ENCODE results near the gene C4B.
"Not testable (repeated sequence)": the region's sequence is repeated elsewhere in the genome, so short reads cannot be mapped to it uniquely, and the experiment has no call there.

The C4B gene

DNA sequence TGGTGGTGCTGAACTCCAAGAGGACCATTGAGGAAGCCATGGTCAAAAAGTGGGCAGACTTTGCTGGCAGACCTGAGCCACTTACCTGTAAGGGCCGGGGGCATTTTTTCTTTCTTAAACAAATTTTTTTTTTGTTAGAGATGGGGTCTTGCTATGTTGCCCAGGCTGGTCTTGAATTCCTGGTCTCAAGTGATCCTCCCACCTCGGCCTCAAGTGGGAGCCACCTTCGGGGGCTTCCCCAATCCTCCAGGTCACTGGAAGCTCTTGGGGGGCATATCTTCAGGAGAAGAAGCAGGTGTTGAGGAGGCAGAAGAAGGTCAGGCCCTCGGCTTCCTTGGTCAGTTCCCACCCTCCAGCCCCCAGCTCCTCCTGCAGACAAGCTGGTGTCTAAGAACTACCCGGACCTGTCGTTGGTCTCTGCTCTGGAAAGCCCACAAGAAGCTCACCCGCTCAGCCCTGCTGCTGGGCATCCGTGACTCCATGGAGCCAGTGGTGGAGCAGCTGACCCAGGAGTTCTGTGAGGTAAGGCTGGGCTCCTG, 8.5 kb upstream of the C4B start:
- DNase-seq (ENCODE audit: low read depth); H3K4me3 ChIP-seq (replicated peaks; ENCODE audit: low read depth, low read length): not testable (repeated sequence)

DNA sequence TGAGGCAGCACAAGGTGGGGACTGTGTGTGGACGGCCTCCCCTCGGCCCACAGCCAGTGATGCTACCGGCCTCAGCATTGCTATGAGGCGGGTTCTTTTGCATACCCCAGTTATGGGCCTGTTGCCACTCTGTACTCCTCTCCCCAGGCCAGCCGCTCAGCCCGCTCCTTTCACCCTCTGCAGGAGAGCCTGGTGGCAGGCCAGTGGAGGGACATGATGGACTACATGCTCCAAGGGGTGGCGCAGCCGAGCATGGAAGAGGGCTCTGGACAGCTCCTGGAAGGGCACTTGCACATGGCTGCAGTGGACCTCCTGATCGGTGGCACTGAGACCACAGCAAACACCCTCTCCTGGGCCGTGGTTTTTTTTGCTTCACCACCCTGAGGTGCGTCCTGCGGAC, 7.5 kb upstream of the C4B start:
- H3K4me3 ChIP-seq (replicated peaks; ENCODE audit: low read depth, low read length); DNase-seq (ENCODE audit: low read depth): not testable (repeated sequence)

DNA sequence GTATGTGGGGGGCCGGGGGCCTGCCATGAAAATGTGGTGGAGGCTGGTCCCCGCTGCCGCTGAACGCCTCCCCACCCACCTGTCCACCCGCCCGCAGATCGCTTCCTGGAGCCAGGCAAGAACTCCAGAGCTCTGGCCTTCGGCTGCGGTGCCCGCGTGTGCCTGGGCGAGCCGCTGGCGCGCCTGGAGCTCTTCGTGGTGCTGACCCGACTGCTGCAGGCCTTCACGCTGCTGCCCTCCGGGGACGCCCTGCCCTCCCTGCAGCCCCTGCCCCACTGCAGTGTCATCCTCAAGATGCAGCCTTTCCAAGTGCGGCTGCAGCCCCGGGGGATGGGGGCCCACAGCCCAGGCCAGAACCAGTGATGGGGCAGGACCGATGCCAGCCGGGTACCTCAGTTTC, 6.6 kb upstream of the C4B start:
- DNase-seq (ENCODE audit: low read depth); H3K4me3 ChIP-seq (replicated peaks; ENCODE audit: low read depth, low read length): not testable (repeated sequence)

DNA sequence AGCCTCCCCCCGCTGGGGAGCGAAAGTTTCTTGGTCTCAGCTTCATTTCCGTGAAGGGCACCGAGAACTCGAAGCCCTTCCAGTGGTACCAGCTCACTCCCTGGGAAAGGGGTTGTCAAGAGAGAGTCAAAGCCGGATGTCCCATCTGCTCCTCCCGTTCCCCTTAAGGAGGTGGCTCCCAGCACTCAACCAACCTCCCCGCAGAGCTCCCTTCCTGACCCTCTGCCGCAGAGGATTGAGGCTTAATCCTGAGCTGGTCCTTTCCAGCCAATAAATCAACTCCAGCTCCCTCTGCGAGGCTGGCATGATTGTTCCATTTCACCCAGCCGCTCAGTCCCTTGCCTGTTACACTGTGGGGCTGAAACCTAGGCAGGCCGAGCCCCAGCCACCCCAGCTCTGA, 6.0 kb upstream of the C4B start:
- H3K4me3 ChIP-seq (replicated peaks; ENCODE audit: low read depth, low read length); DNase-seq (ENCODE audit: low read depth): not testable (repeated sequence)

DNA sequence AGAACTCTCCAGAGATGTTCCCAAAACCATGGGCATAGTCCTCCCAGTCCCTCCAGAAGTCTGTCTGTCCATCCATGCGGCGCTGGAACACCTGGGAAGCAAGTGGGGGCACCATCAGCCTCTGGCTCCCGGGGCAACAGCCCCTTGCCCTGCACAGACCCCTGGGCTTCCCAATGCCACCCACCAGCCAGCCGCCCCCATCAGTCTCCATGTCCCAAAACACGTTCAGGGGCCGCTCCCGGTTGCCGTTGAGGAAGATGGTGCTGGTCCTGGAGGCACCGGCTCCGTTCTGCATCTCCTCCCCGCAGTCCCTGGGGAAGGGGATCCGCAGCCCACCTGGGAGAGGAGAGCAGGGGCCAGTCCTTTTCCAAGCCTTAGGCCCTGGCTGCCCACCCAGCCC, 5.1 kb upstream of the C4B start:
- DNase-seq (ENCODE audit: low read depth) = not testable (repeated sequence)

DNA sequence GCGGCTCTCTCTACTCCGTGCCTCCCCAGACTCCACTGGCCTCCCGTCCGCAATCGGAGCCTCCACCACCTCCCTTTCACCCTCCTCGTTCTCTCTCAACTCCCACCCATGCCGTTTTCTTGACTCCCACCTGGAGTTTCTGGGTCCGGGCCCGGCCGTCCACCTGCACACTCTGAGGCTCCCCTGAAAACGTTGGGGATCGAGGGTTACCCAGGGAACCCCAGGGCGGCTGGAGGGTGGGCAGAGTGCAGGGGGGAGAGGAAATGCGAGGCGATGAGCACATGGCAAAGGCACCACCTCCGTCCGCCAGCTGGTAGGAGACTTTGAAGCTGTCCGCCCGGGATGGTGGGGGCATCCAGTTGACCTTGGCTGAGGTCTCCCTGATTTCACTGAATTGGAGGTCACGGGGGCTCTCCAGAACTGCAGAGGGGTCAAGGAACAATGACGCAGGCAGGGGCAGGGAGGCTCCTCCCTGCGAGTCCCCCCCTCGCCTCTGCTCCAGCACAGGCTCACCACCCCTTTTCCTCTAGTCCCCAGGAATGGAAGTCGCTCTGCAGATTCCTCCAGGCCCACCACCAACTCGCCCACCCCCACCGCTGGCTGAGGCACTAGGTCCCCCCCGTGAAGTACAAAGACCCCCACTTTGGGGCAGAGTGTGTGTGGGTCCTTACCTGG, 3.6 kb upstream of the C4B start:
- DNase-seq (ENCODE audit: low read depth) = not testable (repeated sequence)

More for the DNA sequence above, 5.1 kb upstream of the C4B start:
- not testable (repeated sequence) for H3K4me3 ChIP-seq (replicated peaks; ENCODE audit: low read depth, low read length)

DNA sequence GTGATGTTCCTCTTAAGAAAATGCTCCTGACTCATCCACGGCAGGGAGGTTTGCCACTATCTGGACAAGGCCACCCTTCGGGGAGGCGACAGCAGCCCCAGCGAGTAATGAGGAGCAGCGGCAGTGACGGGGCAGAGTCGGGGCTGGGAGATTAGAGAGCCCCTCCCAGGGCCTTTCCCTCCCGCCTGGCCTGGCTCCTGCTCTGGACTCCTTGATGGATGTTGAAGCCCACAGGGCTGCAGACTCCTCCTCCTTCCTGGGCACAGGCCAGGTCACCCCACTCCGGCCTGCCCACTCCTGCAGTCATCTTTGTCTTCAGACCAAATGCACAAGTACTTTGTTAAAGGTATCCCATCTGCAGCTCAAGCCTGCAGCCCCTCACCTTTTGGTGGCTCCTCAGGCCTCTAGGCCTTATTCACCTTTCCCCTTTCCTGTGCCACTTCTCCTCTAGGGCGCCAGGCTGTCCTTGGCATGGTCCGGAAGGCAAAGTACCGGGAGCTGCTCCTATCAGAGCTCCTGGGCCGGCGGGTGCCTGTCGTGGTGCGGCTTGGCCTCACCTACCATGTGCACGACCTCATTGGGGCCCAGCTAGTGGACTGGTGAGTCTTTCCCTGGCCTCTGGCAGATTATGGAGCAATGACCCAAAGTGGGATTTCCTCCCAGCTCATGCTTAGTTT, 1.5 kb upstream of the C4B start:
- not testable (repeated sequence) for DNase-seq (ENCODE audit: low read depth)

More for the DNA sequence above, 3.6 kb upstream of the C4B start:
- H3K4me3 ChIP-seq (replicated peaks; ENCODE audit: low read depth, low read length) = not testable (repeated sequence)

DNA sequence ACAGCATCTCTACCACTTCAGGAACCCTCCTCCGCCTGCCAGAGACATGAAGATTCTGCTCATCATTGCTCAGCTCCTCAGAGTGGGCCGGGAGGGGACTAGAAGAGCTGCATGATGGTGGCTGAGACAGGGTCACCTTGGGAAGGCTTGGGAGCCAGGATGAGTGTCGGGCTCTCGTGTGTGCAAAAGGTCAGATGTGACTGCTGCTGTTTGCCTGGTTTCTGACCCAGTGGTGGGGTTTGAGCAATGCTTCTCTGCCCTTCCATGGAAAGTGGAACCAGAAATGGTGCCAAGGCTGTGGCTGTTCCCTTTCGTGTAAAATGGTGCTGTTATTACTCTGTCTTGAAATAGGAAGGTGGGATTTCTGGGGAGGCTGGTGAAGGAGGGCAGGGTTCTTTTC, 857 bp upstream of the C4B start:
- DNase-seq (ENCODE audit: low read depth) = not testable (repeated sequence)

More for the DNA sequence above, 1.5 kb upstream of the C4B start:
- not testable (repeated sequence) for H3K4me3 ChIP-seq (replicated peaks; ENCODE audit: low read depth, low read length)

DNA sequence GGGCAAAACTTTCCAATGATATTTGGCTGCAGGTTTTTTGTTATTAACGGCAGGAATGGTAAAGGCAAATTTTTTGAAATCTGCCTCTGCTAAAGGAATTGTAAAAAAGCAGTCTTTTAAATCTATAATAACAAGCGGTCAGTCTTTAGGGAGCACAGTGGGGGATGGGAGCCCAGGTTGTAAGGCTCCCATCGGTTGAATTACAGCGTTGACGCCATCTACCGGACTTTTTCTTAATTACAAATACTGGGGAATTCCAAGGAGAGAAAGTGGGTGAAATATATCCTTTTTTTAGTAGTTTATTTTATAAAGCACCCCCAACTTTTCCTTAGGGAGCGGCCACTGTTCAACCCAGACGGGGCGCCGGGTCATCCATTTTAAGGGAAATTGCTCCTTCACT, 7.5 kb downstream of the C4B start:
- not testable (repeated sequence) for DNase-seq (ENCODE audit: low read depth)

More for the DNA sequence above, 857 bp upstream of the C4B start:
- not testable (repeated sequence) for H3K4me3 ChIP-seq (replicated peaks; ENCODE audit: low read depth, low read length)

DNA sequence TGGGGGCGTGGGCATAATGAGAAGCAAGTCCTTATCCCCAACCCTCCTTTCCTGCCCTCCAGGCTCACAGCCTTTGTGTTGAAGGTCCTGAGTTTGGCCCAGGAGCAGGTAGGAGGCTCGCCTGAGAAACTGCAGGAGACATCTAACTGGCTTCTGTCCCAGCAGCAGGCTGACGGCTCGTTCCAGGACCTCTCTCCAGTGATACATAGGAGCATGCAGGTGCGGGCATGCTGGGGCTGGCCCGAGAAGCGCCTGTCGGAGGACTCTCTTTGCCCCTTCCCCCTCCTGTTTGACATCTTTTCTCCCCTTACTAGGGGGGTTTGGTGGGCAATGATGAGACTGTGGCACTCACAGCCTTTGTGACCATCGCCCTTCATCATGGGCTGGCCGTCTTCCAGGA, 14.0 kb downstream of the C4B start:
- not testable (repeated sequence) for DNase-seq (ENCODE audit: low read depth); H3K4me3 ChIP-seq (replicated peaks; ENCODE audit: low read depth, low read length)

More for the DNA sequence above, 7.5 kb downstream of the C4B start:
- H3K4me3 ChIP-seq (replicated peaks; ENCODE audit: low read depth, low read length) = not testable (repeated sequence)

DNA sequence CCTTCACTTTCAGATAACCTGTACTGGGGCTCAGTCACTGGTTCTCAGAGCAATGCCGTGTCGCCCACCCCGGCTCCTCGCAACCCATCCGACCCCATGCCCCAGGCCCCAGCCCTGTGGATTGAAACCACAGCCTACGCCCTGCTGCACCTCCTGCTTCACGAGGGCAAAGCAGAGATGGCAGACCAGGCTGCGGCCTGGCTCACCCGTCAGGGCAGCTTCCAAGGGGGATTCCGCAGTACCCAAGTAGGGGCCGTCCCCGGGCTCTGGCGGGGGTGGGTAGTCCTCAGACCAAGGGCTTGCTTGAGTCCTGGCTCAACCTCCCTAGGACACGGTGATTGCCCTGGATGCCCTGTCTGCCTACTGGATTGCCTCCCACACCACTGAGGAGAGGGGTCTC, 15.0 kb downstream of the C4B start:
- not testable (repeated sequence) for DNase-seq (ENCODE audit: low read depth); H3K4me3 ChIP-seq (replicated peaks; ENCODE audit: low read depth, low read length)

DNA sequence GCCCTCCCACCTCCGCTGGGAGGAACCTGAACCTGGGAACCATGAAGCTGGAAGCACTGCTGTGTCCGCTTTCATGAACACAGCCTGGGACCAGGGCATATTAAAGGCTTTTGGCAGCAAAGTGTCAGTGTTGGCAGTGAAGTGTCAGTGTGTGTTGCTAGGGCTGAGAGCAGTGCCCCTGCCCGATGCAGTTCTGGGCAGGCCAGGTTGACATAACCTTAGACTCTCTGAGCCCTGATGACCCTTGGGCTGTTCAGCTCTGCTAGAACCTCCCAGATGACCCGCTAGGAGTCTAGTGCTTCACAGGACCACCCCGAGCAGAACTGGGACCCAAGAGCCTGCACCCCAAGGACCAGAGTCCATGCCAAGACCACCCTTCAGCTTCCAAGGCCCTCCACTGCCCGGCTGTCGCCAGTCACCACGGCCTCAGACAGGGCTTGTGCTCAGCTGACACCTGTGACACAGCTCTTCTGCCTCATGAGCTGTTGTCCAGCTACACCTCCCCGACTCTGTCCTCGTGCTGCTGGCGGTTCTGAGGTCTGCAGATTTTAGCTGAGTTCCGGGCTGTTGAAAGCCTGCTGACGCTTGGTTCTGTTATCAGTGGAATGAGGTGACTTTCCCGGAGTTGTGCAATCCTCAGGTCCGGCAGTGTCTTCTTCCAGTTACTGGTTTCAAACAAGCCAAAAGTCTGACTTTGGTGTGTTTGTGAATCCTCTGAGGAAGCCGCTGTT, 20.9 kb downstream of the C4B start:
- DNase-seq (ENCODE audit: low read depth); H3K4me3 ChIP-seq (replicated peaks; ENCODE audit: low read depth, low read length): not testable (repeated sequence)

DNA sequence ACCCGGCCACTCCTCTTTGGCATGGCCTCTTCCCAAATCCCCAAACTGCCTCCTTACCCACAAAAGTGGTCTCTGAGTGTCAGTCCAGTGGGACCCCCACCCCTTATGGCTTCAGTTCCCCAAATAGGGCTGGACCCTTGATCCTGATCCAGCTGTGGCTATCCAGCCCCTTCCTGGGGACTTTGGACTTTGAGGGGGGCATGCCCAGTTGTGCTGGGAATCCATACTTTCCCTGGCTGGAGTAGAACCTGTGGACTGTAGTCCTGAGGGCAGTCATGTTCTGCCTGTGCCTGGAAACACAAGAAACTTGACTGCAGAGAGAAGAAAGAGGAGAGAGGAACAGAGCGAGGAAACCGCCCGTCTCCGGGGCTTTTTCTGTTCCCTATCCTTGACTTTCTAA, 22.5 kb downstream of the C4B start:
- H3K4me3 ChIP-seq (replicated peaks; ENCODE audit: low read depth, low read length); DNase-seq (ENCODE audit: low read depth): not testable (repeated sequence)

DNA sequence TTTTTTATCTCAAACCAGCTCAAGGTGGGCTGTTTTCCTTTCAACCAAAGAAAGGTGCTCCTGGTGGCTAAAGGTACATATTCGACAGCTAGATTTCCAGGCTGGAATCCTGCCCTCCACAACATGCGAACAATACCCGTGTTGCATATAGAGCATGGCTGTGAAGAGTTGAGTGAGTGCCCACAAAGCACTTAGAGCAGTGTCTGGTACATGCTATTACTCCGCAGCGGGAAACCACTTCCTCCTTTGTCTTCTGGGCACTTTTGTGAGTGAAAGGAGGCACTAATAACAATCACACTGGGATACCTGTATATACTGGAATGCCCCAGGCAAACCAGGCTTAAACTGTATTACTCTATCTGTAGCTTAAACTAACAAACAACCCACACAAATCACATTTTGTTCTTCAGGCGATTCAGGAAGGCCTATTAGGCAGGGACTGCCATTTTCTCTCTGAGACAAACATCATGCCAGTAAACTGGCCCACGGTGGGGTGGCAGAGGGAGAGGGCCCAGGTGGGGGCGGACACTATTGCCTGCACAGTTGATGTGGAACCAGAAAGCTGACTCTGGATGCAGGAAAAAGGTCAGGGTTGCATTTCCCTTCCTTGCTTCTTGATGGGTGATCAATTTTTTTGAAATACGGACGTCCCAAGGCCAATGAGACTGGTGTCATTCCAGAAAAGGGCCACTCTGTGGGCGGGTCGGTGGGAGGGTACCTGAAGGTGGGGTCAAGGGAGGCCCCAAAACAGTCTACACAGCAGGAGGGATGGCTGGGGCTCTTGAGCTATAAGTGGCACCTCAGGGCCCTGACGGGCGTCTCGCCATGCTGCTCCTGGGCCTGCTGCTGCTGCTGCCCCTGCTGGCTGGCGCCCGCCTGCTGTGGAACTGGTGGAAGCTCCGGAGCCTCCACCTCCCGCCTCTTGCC, 23.3 kb downstream of the C4B start, which contains the start of gene CYP21A2:
Gene CYP21A2 (plus strand): TSS at position 818 of the 927 bp plus-strand sequence. CDS start 8 bp downstream, at position 826.
- DNase-seq (ENCODE audit: low read depth); H3K4me3 ChIP-seq (replicated peaks; ENCODE audit: low read depth, low read length): not testable (repeated sequence)

DNA sequence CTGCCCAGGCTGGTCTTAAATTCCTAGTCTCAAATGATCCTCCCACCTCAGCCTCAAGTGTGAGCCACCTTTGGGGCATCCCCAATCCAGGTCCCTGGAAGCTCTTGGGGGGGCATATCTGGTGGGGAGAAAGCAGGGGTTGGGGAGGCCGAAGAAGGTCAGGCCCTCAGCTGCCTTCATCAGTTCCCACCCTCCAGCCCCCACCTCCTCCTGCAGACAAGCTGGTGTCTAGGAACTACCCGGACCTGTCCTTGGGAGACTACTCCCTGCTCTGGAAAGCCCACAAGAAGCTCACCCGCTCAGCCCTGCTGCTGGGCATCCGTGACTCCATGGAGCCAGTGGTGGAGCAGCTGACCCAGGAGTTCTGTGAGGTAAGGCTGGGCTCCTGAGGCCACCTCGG, 24.3 kb downstream of the C4B start:
- not testable (repeated sequence) for H3K4me3 ChIP-seq (replicated peaks; ENCODE audit: low read depth, low read length); DNase-seq (ENCODE audit: low read depth)

DNA sequence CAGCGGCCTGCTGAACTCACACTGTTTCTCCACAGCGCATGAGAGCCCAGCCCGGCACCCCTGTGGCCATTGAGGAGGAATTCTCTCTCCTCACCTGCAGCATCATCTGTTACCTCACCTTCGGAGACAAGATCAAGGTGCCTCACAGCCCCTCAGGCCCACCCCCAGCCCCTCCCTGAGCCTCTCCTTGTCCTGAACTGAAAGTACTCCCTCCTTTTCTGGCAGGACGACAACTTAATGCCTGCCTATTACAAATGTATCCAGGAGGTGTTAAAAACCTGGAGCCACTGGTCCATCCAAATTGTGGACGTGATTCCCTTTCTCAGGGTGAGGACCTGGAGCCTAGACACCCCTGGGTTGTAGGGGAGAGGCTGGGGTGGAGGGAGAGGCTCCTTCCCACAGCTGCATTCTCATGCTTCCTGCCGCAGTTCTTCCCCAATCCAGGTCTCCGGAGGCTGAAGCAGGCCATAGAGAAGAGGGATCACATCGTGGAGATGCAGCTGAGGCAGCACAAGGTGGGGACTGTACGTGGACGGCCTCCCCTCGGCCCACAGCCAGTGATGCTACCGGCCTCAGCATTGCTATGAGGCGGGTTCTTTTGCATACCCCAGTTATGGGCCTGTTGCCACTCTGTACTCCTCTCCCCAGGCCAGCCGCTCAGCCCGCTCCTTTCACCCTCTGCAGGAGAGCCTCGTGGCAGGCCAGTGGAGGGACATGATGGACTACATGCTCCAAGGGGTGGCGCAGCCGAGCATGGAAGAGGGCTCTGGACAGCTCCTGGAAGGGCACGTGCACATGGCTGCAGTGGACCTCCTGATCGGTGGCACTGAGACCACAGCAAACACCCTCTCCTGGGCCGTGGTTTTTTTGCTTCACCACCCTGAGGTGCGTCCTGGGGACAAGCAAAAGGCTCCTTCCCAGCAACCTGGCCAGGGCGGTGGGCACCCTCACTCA, 25.0 kb downstream of the C4B start:
- not testable (repeated sequence) for H3K4me3 ChIP-seq (replicated peaks; ENCODE audit: low read depth, low read length); DNase-seq (ENCODE audit: low read depth)
